GM21367 (cell line): ENCODE data around the gene CD70.
"Not testable (repeated sequence)": the region's sequence is repeated elsewhere in the genome, so short reads cannot be mapped to it uniquely, and the experiment has no call there.

Experiments
- ATAC-seq: cut with Tn5 transposase; IDR thresholded peaks from one replicate; pipeline ENCODE4 v1.9.1; 2021; ENCODE audit not compliant: unreplicated experiment

Gene CD70

GRCh38 chr19:6598254-6598892 lies 7.4 kb upstream of the CD70 start:
- ATAC-seq = not testable (repeated sequence)

GRCh38 chr19:6597471-6598253 lies 6.7 kb upstream of the CD70 start:
- not testable (repeated sequence) for ATAC-seq

- ATAC-seq = no peak
Measured at GRCh38 chr19:6596621-6597020, 5.7 kb upstream of the CD70 start.

GRCh38 chr19:6593651-6594416 lies 2.9 kb upstream of the CD70 start:
- ATAC-seq = no peak

- no peak for ATAC-seq
Measured at GRCh38 chr19:6590258-6590826, 608 bp downstream of the CD70 start.

GRCh38 chr19:6589711-6590257 lies 1.2 kb downstream of the CD70 start:
- ATAC-seq = no peak

GRCh38 chr19:6588508-6589345 lies 2.2 kb downstream of the CD70 start:
- no peak for ATAC-seq

GRCh38 chr19:6587998-6588507 lies 2.9 kb downstream of the CD70 start:
- ATAC-seq = no peak

DNA sequence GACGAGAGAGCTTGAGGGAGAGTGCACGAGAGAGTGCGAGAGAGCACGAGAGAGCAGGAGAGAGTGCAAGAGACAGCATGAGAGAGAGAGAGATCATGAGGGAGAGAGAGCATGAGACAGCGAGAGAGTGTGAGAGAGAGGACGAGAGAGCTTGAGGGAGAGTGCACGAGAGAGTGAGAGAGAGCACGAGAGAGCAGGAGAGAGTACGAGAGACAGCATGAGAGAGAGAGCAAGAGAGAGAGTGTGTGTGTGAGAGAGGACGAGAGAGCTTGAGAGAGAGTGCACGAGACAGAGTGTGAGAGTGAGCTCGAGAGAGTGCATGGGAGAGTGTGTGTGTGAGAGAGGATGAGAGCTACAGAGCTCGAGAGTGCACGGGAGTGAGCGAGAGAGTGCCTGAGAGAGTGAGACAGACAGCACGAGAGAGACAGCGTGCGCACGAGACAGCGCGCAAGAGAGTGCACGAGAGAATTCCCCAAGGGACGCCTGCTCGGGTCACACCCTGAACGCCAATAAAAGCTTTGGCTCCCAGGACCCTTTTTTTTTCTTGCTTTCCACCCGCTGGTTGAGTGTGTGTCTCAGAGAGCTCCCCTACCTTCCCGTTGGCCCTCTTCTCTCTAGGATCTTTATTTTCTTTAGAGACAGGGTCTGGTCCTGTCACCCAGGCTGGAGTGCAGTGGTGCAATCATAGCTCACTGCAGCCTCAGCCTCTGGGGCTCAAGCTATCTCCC lies 3.7 kb downstream of the CD70 start:
- ATAC-seq = no peak

- no peak for ATAC-seq
Measured at GRCh38 chr19:6586726-6587092, 4.2 kb downstream of the CD70 start.

DNA sequence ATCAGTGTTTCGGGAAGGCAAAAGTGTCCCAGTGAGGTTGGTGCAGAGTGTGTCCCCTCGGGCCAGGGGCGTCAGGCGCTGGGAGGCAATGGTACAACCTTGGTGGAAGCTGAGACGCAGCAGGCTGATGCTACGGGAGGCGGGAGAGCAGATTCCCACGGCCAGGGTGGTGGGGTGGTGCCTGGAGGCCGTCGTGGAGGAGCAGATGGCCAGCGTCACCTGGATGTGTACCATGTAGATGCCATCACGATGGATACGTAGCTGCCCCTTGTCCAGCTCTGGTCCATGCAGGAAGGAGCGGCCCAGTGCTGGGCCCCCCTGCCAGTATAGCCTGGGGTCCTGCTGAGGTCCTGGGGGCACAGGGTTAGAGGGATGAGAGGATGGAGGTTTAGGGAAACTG lies 4.9 kb downstream of the CD70 start:
- ATAC-seq = no peak

DNA sequence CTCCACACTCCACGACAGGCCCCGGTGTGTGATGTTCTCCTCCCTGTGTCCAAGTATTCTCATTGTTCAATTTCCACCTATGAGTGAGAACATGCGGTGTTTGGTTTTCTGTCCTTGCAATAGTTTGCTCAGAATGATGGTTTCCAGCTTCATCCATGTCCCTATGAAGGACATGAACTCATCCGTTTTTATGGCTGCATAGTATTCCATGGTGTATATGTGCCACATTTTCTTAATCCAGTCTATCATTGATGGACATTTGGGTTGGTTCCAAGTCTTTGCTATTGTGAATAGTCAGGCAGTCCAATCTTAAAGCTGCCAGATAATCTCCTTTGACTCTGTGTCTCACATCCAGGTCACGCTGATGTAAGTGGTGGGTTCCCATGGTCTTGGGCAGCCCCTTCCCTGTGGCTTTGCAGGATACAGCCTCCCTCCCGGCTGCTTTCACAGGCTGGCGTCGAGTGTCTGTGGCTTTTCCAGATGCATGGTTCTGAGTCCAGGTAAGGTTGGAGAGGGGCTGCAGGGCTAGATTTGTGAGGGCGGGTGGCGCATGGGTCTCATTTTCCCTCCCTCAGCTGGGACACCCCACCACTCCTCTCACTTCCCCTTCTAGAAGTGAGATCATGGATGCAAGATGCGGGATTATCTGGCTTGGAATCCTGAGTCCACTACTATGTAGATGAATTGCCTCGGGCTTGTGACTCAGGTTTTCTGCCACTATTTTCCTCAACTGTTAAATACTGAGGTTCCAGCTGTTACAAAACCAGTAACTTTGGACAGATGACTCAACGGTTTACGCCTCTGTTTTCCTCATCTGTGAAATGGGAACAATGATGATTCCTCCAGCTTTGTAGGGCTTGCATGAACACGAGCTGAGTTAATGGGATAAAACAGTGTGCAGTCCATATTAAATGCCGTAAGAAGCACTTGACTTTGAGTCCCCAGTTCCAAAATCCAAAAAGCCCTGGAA lies 8.2 kb downstream of the CD70 start:
- ATAC-seq = not testable (repeated sequence)

- ATAC-seq = no peak
Measured at GRCh38 chr19:6580313-6580712, 10.6 kb downstream of the CD70 start.

DNA sequence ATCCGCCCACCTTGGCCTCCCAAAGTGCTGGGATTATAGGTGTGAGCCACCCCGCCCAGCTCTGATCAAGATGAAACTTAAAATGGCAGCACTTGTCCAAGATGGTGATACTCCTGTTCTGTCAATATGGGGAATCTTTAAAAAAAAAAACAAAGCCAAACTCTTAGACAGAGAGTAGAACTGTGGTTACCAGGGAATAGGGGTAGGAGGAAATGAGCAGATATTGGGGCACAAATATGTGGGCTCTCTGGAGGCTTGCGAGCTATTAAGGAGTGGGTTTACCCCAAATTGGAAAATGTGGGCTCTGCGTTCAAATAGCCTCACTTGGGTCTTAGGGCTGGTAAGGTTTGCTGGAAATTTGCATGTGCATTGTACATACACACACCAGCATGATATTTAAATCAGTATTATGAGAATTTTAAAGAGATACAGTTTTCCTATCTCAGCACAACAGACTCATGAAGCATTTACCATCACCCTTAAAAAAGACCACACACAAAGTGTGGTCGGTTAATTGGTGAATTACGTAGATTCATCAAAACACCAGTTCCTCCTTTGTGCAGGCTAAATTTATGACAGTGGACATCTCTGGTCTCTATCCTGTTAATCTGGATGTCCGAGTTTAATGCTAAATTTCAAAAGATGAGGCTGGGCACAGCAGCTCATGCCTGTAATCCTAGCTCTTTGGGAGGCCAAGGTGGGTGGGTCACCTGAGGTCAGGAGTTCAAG lies 11.3 kb downstream of the CD70 start:
- no peak for ATAC-seq

DNA sequence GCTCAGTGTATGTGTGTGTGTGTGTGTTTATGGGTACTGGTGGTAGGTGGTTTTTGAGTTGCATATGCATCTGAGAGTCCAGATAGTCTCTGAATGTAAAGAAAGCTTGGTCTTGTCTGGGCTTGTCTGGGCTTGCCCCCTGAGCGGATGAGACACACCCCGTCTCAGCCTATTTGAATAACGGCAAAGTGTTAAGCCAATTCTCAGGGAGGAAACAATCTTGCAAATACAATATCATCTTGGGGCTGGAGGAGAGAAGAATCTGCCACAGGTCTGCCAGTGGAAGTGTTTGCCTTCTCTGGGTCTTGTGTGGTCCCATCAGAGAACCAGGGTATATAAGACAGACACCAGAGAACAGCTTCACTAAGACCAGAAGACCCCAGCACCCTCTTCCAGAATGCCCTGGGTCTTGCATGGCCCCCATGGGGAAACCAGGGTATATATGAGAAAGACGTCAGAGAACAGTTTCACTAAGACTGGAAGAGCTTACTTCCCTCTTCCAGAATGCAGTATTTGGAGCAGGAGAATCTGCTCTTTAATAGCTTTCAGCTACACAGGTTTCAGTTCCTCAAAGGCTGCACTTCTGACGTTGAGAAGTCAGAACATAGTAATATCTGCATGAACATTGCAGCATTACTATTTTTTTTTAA lies 13.3 kb downstream of the CD70 start:
- peak; percentile 76 for ATAC-seq

DNA sequence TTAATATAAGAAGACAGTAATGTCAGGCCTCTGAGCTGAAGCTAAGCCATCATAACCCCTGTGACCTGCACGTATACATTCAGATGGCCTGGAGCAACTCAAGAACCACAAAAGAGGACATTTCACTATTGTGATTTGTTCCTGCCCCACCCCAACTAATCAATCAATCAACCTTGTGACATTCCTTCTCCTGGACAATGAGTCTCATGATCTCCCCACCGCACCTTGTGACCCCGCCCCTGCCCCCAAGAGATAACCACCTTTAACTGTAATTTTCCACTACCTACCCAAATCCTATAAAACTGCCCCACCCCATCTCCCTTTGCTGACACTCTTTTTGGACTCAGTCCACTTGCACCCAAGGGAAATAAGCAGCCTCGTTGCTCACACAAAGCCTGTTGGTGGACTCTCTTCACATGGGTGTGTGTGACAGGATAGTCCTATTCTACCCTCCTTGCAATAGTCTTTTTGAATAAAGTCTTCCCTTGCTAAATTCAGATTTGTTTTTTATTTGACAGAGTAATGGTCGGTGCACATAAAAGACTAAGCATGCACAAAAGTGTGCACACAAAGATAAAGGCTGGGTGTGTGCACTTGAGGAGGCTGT lies 14.0 kb downstream of the CD70 start:
- ATAC-seq = no peak

DNA sequence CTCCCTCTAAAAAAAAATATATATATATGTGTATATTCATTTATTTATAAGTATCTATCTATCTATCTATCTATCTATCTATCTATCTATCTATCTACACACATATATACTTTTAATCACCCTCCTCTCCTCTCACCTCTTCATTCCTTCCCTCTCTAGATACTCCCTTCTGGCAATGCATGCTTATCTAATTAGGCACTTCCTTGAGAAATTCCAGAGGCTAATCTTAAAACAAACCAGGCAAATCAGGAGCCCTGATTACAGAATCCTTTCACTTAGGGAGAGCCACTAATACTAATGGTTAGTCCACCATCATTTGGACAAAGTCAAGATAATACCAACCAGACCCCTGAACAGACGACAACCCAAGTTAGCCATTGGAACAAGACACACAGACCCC lies 17.6 kb downstream of the CD70 start:
- no peak for ATAC-seq
